ENCODE data around the gene TUBGCP2. TPM values are rescaled to one million over a fixed set of nuclear protein-coding genes. Genes with fewer than 3 reads are reported as not detected.
A peak's percentile ranks its signal among the peaks of the same experiment; 100 is the strongest.

The TUBGCP2 gene
- total RNA-seq, 6 experiments from 2014 or later: 72.5 to 80.8 (median 77.7) TPM

DNA sequence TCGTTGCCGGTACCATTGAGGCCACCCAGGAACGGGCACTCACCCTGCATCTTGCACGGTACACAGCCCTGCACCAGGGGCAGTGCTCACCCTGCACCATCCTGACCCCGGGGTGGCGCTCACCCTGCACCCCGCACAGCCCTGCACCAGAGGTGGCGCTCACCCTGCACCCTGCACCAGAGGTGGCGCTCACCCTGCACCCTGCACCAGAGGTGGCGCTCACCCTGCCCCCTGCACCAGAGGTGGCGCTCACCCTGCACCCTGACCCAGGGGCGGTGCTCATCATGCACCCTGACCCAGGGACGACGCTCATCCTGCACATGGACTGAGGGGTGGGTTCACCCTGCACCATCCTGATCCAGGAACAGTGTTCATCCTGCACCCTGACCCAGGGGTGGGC lies 6.4 kb downstream of the TUBGCP2 start:
- no peaks in the 10 kb centered on the region for H3K9me3 Mint-ChIP-seq
- H3K4me1 Mint-ChIP-seq (ENCODE audit: low read depth): peaks cover 24% of the 10 kb centered on the region
- DNase-seq: no peak
- no peak overlapping the region for H3K4me3 Mint-ChIP-seq
- no peak overlapping the region for H3K27ac Mint-ChIP-seq
- no peaks in the 10 kb centered on the region; the same call in 1 of the 2 replicates for H3K27me3 Mint-ChIP-seq (ENCODE audit: insufficient read depth)
- H3K36me3 Mint-ChIP-seq (ENCODE audit: low read depth): peaks cover 32% of the 10 kb centered on the region
- TF ChIP-seq, protein P1, sequence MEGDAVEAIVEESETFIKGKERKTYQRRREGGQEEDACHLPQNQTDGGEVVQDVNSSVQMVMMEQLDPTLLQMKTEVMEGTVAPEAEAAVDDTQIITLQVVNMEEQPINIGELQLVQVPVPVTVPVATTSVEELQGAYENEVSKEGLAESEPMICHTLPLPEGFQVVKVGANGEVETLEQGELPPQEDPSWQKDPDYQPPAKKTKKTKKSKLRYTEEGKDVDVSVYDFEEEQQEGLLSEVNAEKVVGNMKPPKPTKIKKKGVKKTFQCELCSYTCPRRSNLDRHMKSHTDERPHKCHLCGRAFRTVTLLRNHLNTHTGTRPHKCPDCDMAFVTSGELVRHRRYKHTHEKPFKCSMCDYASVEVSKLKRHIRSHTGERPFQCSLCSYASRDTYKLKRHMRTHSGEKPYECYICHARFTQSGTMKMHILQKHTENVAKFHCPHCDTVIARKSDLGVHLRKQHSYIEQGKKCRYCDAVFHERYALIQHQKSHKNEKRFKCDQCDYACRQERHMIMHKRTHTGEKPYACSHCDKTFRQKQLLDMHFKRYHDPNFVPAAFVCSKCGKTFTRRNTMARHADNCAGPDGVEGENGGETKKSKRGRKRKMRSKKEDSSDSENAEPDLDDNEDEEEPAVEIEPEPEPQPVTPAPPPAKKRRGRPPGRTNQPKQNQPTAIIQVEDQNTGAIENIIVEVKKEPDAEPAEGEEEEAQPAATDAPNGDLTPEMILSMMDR (IDR thresholded peaks at IDR 0.05): peak; percentile 43

DNA sequence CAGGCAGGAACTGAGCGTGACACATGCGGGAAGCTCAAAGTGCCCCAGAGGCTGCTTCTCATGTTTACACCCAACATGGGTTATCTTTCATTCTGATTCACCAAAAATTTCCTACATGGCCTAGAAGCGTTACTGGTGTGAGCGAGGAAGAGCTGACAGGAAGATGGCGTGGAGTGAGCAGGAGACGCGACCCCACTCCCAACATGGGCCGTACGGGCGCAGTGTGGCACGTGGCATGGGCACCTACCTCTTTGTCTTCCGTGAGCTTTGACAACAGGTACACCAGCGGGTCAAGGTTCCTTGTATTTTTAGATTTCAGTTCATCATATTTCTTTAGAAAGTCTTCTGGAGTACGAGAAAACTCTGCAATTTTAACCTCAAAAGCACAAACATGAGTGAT lies 8.9 kb downstream of the TUBGCP2 start:
- Mint-ChIP-seq H3K36me3 (ENCODE audit: low read depth) (peaks cover 38% of the 10 kb centered on the region), H3K9me3 (no peaks in the 10 kb centered on the region), H3K27ac (no peak overlapping the region), H3K4me3 (no peak overlapping the region), H3K4me1 (ENCODE audit: low read depth) (peaks cover 15% of the 10 kb centered on the region), H3K27me3 (ENCODE audit: insufficient read depth) (no peaks in the 10 kb centered on the region)
- TF ChIP-seq, protein P1 (IDR thresholded peaks at IDR 0.05): no peak
- DNase-seq: no peak

DNA sequence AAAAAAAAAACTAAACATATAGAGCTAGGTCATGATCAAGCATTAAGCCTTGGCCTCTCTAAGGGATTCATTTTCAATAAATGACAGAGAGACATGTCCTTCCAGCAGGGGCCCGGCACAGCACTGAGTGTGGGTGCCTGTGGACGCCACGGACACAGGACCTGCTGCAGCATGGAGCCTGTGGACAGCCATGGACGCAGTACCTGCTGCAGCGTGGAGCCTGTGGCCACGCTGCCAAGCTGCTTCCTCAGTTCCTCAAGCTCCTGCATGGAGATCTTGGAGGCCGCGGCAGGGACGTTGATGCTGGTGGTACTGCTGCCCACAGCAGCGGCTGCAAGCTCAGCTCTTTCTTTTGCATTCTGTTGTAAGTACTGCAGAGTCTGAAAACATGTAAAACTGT lies 9.4 kb downstream of the TUBGCP2 start:
- Mint-ChIP-seq H3K27ac (no peak overlapping the region), H3K9me3 (no peaks in the 10 kb centered on the region), H3K4me3 (no peak overlapping the region), H3K27me3 (ENCODE audit: insufficient read depth) (no peaks in the 10 kb centered on the region), H3K4me1 (ENCODE audit: low read depth) (peaks cover 16% of the 10 kb centered on the region), H3K36me3 (ENCODE audit: low read depth) (peaks cover 43% of the 10 kb centered on the region)
- TF ChIP-seq, protein P1 (IDR thresholded peaks at IDR 0.05): no peak
- DNase-seq: no peak

DNA sequence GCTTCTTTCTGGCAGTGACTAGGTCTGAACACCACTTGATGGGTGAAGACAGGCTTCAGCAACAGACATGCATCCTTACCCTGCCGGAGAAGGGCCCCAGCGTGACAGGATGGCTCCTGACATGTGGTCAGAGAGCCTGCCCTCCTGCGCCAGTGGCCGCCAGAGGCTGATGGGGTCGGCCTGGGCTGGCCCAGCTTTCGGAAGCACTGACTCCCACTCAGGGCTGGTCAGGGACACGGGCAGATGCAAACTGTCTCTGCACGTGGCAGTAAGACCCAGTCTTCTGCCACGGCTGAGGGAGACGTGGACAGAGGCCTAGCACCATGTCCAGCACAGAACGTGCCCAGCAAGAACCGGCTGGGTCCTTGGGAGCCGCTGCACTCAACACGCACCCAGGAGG lies 10.2 kb downstream of the TUBGCP2 start:
- Mint-ChIP-seq H3K9me3 (no peaks in the 10 kb centered on the region), H3K36me3 (ENCODE audit: low read depth) (peaks cover 47% of the 10 kb centered on the region), H3K4me1 (ENCODE audit: low read depth) (peaks cover 16% of the 10 kb centered on the region), H3K4me3 (no peak overlapping the region), H3K27ac (no peak overlapping the region), H3K27me3 (ENCODE audit: insufficient read depth) (no peaks in the 10 kb centered on the region)
- TF ChIP-seq, protein P1 (IDR thresholded peaks at IDR 0.05): no peak
- DNase-seq: no peak

DNA sequence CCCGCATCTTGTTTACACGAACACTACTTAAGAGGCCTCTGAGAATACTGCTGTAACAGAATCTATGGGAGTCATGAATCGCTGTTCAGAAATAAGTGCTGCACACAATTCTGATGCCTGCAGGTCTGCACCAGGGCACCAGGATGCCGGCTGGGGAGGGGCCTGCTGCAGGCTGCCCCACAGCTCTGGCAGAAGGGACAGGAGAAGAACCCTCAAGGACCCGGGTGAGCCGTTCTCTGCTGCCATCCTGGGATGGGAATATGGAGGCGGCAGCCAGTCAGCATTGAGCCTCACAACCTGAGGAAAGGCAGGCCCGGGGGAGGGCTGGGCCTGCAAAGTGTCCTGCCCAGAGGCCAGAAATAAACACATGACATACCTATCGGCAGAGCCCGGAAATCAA lies 11.2 kb downstream of the TUBGCP2 start:
- Mint-ChIP-seq H3K36me3 (ENCODE audit: low read depth) (peaks cover 48% of the 10 kb centered on the region), H3K9me3 (no peaks in the 10 kb centered on the region), H3K27ac (no peak overlapping the region), H3K4me3 (no peak overlapping the region), H3K27me3 (ENCODE audit: insufficient read depth) (no peaks in the 10 kb centered on the region), H3K4me1 (ENCODE audit: low read depth) (peaks cover 24% of the 10 kb centered on the region)
- no peak for DNase-seq
- TF ChIP-seq, protein P1 (IDR thresholded peaks at IDR 0.05): no peak
